GF-D8 (cell line): ENCODE data around the gene ANKRD37.

ENCODE experiments used
- DNase-seq: peaks from one replicate; lab custom pipeline; 2025; lab: John Stamatoyannopoulos, UW

ANKRD37 gene

DNA sequence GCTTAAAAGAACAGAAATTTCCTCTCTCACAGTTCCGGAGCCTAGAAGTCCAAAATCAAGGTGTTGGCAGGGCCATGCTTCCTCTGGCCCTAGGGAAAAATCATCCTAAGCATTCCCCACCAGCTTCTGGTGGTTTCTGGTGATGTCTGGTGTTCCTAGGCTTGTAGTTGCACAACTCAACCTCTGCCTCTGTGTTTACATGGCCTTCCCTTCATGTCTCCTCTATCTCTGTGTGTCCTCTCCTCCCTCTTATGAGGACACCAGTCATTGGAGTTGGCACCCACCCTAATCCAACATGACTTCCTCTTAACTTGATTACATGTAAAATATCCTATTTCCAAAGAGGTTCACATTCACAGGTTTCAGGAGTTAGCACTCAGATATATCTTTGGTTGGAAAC is 16.3 kb upstream of the ANKRD37 start:
- DNase-seq, result no peak

- DNase-seq, result no peak
Observed at GRCh38 chr4:185381288-185382196, 15.1 kb upstream of the ANKRD37 start.

- DNase-seq, result no peak
Observed at GRCh38 chr4:185382754-185383153, 13.9 kb upstream of the ANKRD37 start.

DNA sequence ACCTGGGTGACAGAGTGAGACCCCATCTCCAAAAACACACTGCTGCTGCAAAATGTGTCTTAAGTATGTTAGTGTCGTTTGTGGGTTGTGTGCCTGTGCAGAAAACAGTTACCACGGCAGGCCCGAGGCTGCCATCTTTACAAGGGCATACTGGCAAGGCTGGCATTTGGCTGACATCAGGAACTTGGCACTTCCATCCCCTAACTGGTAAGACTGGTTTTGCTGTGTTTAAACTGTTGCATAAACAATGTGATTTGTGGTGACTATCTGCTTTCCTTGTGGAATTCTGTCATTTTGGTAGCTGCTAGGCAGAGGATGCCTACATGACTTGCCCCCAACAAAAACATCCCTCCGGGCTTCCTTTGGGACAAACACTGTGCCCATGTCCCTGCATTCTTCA is 13.2 kb upstream of the ANKRD37 start:
- DNase-seq, result no peak

DNA sequence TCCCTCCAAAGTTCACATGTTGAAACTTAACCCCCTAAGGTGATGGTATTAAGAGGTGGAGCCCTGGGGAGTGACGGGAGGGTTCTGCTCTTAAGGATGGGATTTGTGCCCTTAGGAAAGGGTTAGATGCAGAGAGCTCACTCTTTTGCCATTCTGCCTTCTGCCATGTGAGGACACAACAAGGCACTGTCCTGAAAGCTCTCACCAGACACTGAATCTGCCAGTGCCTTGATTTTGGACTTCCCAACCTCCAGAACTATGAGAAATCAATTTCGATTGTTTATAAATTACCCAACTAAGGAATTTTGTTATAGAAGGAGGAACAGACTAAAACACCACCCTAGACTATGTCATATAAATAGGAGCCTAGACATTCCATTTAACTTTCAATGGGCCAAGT is 12.6 kb upstream of the ANKRD37 start:
- no peak for DNase-seq

GRCh38 chr4:185384930-185385331 is 11.7 kb upstream of the ANKRD37 start:
- DNase-seq, result peak; percentile 46

- no peak for DNase-seq
Observed at GRCh38 chr4:185387957-185388356, 8.7 kb upstream of the ANKRD37 start.

- DNase-seq, result no peak
Observed at GRCh38 chr4:185390941-185391340, 5.7 kb upstream of the ANKRD37 start.

- no peak for DNase-seq
Observed at GRCh38 chr4:185392156-185392555, 4.5 kb upstream of the ANKRD37 start.

DNA sequence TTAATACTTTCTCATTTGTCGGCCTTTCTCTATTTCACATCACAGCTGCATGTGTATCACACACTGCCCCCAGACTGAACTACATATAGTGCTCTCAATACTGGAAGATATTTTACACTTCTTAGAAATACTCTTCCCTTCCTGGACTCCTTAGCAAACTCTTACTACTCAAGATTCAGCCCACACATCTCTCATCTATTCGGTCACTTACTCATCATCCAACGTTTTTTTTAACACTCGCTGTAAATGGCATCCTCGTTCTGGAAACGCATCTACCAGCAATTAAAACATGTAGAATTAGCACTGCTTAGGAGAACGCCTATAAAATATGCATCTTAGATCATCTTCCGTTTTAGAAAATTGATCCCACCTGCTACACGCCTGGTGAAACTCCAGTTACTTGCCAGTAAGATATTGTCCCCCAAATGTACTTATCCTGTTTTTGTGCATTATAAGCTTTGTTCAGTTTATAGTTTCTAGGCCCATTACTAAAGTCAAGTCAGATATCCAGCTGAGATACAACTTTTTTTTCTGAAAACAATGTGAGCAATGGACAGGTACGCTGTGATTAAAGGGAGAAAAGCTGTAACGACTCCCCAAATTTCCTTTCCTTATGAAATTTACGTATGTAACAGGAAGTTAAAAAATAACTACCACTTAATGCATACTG is 1.9 kb upstream of the ANKRD37 start:
- DNase-seq, result no peak

- no peak for DNase-seq
Observed at GRCh38 chr4:185395238-185395955, 1.2 kb upstream of the ANKRD37 start, which contains the start of gene LRP2BP. LRP2BP (minus strand) TSS chr4:185395924; CDS start chr4:185378186, 17,738 bp downstream.

- peak; percentile 83 for DNase-seq
Observed at GRCh38 chr4:185395956-185396723, 501 bp upstream of the ANKRD37 start.

GRCh38 chr4:185398618-185399017 is 2.0 kb downstream of the ANKRD37 start:
- no peak for DNase-seq

GRCh38 chr4:185399466-185399865 is 2.8 kb downstream of the ANKRD37 start:
- DNase-seq, result no peak

GRCh38 chr4:185404031-185404430 is 7.4 kb downstream of the ANKRD37 start:
- no peak for DNase-seq

DNA sequence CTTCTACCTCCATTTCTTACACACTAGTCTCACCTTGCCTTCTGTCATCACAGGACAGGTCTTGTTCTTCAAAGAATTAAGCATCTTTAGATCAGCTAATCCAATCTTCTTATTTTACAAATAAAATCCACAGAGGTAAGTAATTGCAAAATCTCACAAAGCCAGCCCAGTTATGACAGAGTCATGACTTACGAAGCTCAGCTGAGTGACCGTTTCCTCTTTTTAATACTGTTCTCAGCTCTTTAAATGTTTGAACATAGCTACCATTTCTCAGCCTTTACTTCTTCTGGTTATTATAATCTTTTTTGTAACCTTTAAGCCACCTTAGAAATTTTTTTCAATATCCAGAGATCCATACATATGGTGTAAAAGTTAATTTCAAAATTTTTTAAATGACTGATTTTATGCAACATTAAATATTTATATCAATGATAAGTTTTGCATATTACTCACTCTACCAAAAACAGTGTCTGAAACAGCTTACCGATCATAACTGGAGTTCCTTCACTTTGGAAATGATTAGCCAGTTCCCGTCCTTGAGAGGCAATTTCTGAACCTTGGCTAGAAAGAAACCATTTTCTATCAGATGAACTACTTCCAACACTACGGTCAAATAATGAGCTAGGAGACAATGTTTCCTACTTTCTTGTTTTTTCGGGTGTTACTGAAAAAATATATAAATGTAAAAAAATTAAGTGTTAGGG is 8.8 kb downstream of the ANKRD37 start:
- DNase-seq, result no peak

GRCh38 chr4:185408432-185408831 is 11.8 kb downstream of the ANKRD37 start:
- DNase-seq, result no peak

DNA sequence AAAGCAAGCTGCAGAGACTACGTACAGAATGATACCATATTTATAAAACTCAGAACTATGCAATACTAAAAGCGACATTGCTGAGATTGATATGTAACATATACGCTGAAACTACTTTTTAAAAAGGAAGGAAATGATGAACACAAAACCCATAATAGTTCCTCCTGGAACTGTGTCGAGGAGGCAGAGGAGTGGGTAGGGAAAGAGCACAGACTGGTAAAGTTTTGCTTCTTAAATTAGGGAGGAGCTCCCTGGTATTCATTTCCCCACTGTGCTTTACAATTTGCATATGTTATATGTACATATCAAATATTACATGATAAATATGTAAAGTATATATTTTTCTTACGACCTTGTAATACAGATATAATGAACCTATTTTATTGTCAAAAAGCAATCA is 15.2 kb downstream of the ANKRD37 start:
- no peak for DNase-seq

GRCh38 chr4:185412412-185412811 is 15.8 kb downstream of the ANKRD37 start:
- DNase-seq, result no peak

DNA sequence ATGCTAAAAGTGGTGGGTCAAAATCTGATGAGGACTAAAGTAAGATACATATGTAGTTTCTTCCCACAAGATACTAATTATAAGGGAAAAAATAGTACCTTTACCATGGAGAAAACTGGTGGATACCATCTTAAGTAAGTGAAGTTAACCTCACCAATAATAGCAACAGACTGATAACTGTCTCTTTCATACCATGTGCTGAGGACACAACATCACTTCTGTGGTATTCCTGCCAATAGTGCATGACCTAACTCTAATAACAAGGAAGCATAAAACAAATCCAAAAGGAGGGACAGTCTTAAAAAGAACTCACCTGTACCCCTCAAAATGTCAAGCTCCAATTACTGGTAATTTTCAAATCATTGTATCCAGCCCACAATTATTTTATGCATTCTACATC is 20.3 kb downstream of the ANKRD37 start:
- no peak for DNase-seq
